Effector memory CD4-positive, alpha-beta T cell (primary cell): Measurements from ENCODE around the gene GPR150.

Experiments
- DNase-seq, 3 donors: peaks; one replicate each; pipeline ENCODE4 v3.0.0-alpha.2; 2020
- H3K27ac ChIP-seq: 2 replicates; pipeline ENCODE4 v1.7.0; 2013; ENCODE audit warnings: mild to moderate bottlenecking, low read length, moderate library complexity; ENCODE audit not compliant: insufficient read depth, poor library complexity, severe bottlenecking
- H3K27me3 ChIP-seq: replicated peaks from 2 replicates; pipeline ENCODE4 v1.7.0; 2013; ENCODE audit warnings: mild to moderate bottlenecking, low read length; ENCODE audit not compliant: insufficient read depth, control insufficient read depth, poor library complexity, severe bottlenecking
- H3K36me3 ChIP-seq: 2 replicates; pipeline ENCODE4 v1.7.0; 2013; ENCODE audit warnings: mild to moderate bottlenecking, low read length, moderate library complexity; ENCODE audit not compliant: control insufficient read depth, insufficient read depth
- H3K4me1 ChIP-seq: 2 replicates; pipeline ENCODE4 v1.7.0; 2013; ENCODE audit warnings: low read length, mild to moderate bottlenecking; ENCODE audit not compliant: control insufficient read depth, insufficient read depth, poor library complexity, severe bottlenecking
- H3K4me3 ChIP-seq: 2 replicates; pipeline ENCODE4 v1.7.0; 2013; ENCODE audit warnings: low read length, low read depth, mild to moderate bottlenecking; ENCODE audit not compliant: insufficient read depth, poor library complexity, severe bottlenecking
- H3K9me3 ChIP-seq: 2 replicates; pipeline ENCODE4 v1.7.0; 2013; ENCODE audit warnings: mild to moderate bottlenecking, low read length, moderate library complexity; ENCODE audit not compliant: control insufficient read depth

The GPR150 gene

GRCh38 chr5:95667061-95667618 lies 47.3 kb downstream of the GPR150 start:
- no peaks in the 10 kb centered on the region for H3K27me3 ChIP-seq
- no peaks in the 10 kb centered on the region for H3K36me3 ChIP-seq
- H3K4me1 ChIP-seq: no peaks in the 10 kb centered on the region
- H3K27ac ChIP-seq: no peak overlapping the region
- H3K9me3 ChIP-seq: no peaks in the 10 kb centered on the region
- DNase-seq: no peak
- no peak overlapping the region for H3K4me3 ChIP-seq

- Histone ChIP-seq H3K36me3 (no peaks in the 10 kb centered on the region), H3K4me3 (no peak overlapping the region), H3K27ac (no peak overlapping the region), H3K4me1 (no peaks in the 10 kb centered on the region), H3K27me3 (no peaks in the 10 kb centered on the region), H3K9me3 (no peaks in the 10 kb centered on the region)
- DNase-seq: no peak
Observed at GRCh38 chr5:95667678-95668077, 47.8 kb downstream of the GPR150 start.

- no peak overlapping the region for H3K27ac ChIP-seq
- no peak overlapping the region for H3K4me3 ChIP-seq
- no peaks in the 10 kb centered on the region for H3K4me1 ChIP-seq
- no peak for DNase-seq
- H3K36me3 ChIP-seq: no peaks in the 10 kb centered on the region
- no peaks in the 10 kb centered on the region for H3K9me3 ChIP-seq
- H3K27me3 ChIP-seq: no peaks in the 10 kb centered on the region
Observed at GRCh38 chr5:95668216-95668615, 48.3 kb downstream of the GPR150 start.

- no peaks in the 10 kb centered on the region for H3K4me1 ChIP-seq
- no peaks in the 10 kb centered on the region for H3K27me3 ChIP-seq
Observed at GRCh38 chr5:95668728-95669127, 48.8 kb downstream of the GPR150 start.

GRCh38 chr5:95669540-95669939 lies 49.7 kb downstream of the GPR150 start:
- Histone ChIP-seq H3K27ac (no peak overlapping the region), H3K27me3 (no peaks in the 10 kb centered on the region), H3K4me3 (no peak overlapping the region), H3K36me3 (no peaks in the 10 kb centered on the region), H3K9me3 (no peaks in the 10 kb centered on the region), H3K4me1 (no peaks in the 10 kb centered on the region)
- DNase-seq: no peak

More at GRCh38 chr5:95668728-95669127, 48.8 kb downstream of the GPR150 start:
- Histone ChIP-seq H3K27ac (no peak overlapping the region), H3K4me3 (no peak overlapping the region), H3K9me3 (no peaks in the 10 kb centered on the region), H3K36me3 (no peaks in the 10 kb centered on the region)
- no peak for DNase-seq

- H3K36me3 ChIP-seq: no peaks in the 10 kb centered on the region
- no peaks in the 10 kb centered on the region for H3K9me3 ChIP-seq
- no peaks in the 10 kb centered on the region for H3K4me1 ChIP-seq
- no peak overlapping the region for H3K27ac ChIP-seq
- no peaks in the 10 kb centered on the region for H3K27me3 ChIP-seq
- no peak for DNase-seq
- no peak overlapping the region for H3K4me3 ChIP-seq
Observed at GRCh38 chr5:95669985-95670384, 50.1 kb downstream of the GPR150 start.

- no peaks in the 10 kb centered on the region for H3K27me3 ChIP-seq
- no peak for DNase-seq
- no peak overlapping the region for H3K4me3 ChIP-seq
- H3K27ac ChIP-seq: no peak overlapping the region
- no peaks in the 10 kb centered on the region for H3K36me3 ChIP-seq
- H3K9me3 ChIP-seq: no peaks in the 10 kb centered on the region
- no peaks in the 10 kb centered on the region for H3K4me1 ChIP-seq
Observed at GRCh38 chr5:95670568-95670967, 50.7 kb downstream of the GPR150 start.
